ENCODE data around the gene DUSP9.
"Not testable (repeated sequence)": the region's sequence is repeated elsewhere in the genome, so short reads cannot be mapped to it uniquely, and the experiment has no call there.

DUSP9 gene, protein sequence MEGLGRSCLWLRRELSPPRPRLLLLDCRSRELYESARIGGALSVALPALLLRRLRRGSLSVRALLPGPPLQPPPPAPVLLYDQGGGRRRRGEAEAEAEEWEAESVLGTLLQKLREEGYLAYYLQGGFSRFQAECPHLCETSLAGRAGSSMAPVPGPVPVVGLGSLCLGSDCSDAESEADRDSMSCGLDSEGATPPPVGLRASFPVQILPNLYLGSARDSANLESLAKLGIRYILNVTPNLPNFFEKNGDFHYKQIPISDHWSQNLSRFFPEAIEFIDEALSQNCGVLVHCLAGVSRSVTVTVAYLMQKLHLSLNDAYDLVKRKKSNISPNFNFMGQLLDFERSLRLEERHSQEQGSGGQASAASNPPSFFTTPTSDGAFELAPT

DNA sequence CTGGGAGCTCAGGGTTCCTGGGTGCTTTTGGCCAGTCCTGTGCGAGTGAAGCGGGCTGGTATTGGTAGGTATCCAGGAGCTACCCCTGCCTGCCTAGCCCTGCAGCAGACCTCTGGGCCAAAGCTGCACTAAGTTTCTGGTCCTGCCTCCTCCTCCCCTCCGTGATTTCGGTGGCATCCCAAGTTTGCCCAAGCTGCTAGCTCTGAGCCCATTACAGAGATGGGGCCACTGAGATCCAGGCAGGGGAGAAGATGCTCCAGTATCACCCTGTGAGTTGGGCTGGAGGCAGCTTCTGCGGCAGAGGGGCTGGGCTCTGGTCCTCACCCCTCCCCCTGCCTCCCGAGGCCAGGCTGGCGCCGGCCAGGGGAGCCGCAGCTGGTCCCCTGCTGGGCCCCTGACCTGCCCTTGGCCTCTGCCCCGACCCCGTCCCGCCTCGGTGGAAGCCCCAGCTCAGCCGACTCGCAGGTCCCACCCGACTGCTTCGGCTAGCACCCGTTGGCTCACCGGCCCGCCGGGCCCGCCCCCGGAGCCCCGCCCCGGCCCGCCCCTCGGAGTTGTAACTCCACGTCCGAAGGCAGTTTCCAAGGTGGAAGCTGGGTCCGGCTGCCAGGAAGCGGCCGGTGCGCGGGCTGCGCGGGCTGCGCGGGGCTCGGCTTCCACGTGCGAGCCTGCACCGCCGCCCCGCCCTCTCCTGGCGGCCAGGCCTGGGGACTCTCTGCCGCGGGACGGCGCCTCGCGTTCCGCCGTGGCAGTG lies at the start of gene DUSP9:
TSS of gene DUSP9 (plus strand) at position 584 of the 754 bp plus-strand sequence. CDS start 751 bp downstream, outside the sequence.
- peak; percentile 47 for DNase-seq

DNA sequence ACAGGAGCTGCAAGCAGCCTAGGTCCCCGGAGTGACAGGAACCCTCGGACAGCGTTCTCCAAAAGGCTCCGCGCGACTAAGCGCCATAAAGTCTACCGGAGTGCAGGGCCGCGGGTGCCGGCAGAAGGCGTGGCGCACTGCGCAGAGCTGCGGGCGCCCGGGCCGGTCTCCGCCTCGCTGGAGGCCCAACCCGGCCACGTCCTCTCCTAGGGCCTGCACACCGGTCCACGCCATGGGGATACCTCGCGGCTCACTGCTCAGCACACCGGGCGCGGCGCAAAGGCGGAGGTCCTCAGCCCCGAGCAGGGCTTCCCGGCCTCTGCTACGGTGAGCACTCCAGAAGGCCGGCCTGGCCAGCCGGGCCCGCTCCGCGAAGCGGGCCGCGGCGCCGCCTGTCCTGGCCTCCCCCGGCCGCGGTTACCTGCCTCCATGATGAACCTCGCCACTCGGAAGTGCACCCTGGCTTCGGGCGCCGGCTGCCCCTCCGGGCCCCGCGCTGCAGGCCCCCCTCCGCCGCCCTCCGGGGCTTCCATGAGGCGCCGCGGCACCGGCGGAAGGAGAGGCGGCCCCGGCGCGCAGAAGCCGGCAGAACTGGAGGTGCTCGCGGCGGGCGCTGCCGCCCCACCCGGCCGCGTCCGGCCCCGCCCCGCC lies 48.3 kb upstream of the DUSP9 start, which contains the start of gene CCNQ:
TSS of gene CCNQ (minus strand) at position 599 of the 651 bp plus-strand sequence. CDS start at position 533, 66 bp downstream.
- peak; percentile 59 for DNase-seq

DNA sequence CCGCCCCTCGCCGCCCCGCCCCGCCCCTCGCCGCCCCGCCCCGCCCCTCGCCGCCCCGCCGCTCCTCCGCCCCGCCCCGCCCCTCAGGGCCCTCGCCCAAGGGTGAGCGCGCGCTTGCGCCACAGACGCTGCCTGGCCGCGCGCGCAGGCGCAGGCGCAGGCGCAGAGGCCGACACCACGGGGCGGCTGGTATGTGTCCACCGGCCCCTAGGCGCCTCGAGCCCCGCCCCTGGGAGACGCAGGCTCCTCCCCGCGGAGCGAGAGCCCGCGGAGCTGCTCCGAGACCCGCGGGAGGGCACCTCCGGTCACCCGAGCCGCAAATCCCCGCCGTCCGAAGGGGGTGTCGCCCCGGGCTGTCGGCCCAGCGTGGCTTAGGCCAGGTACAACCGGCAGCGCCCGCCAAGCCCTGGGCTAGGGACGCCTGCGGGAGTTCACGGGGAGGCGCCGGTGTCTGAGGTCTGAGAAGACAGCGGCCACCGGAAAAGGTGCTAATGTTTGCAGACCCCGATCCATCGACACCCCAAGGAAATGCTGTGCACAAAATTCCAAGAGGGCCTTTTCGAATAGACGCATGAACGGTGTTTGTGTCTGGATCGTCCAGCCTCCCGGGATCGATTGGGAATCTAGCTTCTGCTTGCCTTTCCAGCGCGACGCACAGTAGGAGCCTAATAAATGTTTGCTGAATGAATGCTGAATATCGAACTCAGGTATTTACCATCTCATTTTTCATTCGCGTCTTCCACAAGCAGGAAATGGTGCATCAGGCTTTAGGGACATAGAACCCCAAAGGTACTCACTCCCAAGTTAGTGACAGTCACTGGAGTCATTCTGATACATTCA lies 47.6 kb upstream of the DUSP9 start:
- DNase-seq = peak; percentile 90

DNA sequence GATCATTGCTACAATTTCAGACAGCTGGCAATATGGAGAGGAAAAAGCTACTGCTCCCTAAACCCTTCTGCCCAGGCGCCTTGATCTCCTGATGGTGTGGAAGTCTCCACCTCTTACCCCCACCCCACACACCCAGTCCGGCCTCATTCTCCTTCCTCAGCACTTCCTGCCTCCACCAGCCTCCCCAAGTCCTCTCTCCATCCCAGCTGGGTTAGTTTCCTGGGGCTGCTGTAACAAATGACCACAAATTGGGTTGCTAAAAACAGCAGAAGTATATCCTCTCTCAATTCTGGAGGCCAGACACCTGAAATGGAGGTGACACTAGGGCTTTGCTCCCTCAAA lies 47.0 kb upstream of the DUSP9 start:
- no peak for DNase-seq

DNA sequence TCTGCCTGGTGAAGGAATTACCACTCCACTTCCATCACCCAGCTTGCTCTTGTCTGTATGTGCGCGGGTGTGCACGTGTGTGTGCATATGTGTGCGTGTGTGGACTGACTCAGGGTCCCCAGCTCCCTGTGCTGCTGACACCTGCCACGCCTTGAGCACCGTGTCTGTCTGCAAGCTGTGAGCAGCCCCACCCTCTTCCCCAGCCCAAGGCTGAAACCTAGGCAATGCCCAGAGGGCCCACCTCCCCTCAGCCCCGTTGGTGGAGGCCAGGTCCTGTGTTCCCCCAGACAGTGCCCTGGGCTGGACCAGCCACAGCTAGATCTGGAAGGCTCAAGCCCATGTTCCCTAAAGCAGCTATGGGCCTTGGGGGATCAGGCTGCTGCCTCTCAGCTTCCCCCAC lies 46.1 kb upstream of the DUSP9 start:
- no peak for DNase-seq

DNA sequence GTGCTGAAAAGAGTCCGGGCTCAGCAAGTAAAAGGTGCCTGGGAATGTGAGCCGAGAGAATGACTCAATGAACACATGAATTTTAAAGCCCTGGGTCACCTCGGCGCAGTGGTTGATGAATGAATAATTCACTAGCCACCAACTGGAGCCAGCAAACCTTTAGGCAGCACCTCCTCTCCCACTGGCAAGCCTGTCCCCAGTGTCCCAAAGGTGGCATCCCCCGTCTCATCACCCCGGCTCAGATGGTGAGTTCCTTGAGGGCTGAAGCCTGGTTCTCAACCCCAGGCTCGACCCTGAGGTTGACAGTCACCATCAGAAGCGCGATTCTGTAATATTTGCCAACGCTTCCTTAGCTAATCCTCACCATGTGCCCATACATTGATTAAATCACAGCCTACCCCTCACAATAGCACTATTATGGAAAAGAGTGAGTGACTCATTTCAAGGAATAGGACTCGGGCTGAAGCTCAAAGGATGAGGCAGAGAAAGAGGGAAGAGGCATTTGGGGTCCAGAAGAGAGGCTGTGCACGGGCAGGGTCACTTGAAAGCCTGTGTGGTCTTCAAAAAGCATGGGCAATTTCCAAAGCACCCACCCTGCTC lies 45.4 kb upstream of the DUSP9 start:
- no peak for DNase-seq

DNA sequence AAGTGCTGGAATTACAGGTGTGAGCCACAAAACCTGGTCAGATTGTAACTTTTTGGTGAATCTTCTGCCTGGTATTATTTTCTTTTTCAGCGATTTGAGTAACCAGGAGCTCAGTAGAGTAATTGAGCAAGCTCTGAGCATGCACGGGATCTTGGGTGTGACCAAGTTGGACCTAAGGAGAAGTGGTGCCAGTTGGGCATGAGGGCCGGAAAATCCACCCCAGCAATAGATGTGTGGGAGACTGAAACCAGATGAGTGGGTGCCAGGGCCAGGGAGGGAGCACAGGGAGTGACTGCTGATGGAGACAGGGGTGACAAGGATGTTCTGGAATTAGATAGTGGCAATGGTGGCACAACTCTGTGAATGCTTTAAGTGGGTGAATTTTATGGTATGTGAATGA lies 44.4 kb upstream of the DUSP9 start:
- DNase-seq = no peak

DNA sequence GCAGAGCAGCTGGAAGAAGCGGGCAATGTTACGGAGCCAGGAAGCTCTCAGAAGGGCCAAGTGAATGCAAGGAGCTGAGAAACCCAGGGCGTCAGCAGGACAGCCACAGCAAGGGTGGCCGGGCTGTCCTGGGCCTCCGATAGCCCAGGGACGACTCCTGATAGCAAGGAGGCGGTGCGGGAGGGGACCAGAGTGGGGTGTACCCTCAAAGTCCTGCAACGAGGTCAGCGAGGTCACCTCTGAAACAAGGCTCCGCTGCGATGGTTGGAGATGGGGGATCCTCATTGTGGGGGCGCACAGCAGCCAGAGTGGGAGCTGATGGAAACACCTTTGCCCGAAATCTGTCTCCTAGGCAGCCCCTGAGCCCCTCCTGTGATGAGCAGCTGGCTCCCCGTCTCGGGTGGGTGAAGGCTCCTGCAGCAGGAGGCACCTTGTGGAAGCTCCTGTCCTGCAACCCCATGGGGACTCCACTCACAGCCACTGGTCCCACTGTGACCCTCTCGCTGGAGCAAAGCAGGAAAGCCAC lies 43.8 kb upstream of the DUSP9 start:
- no peak for DNase-seq

DNA sequence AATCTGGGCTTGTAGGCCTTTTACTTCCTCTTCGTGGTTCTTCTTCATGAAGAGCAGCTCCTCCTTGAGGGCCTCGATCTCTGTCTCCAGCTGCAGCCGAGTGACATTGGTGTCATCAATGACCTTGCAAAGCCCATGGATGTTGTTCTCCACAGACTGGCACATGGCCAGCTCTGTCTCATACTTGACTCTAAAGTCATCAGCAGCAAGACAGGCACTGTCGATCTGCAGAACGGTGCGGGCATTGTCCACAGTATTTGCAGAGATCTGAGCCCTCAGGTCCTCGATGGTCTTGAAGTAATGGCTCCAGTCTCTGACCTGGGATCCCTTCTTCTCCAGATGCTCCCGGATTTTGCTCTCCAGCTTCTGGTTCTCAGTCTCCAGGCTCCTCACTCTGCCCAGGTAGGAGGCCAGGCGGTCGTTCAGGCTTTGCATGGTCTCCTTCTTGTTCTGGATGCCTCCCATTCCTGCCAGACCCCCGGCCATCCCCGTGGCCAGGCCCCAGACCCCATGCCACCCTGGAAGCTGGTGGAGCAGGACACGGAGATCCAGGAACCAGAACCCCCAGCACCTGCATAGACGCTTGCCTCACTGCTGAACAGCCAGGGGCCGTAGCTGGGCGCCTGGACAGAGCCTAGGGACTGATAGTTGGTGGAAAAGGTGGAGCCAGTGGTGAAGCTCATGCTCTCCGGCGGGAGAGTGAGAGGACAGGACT lies 42.2 kb upstream of the DUSP9 start:
- DNase-seq = not testable (repeated sequence)

DNA sequence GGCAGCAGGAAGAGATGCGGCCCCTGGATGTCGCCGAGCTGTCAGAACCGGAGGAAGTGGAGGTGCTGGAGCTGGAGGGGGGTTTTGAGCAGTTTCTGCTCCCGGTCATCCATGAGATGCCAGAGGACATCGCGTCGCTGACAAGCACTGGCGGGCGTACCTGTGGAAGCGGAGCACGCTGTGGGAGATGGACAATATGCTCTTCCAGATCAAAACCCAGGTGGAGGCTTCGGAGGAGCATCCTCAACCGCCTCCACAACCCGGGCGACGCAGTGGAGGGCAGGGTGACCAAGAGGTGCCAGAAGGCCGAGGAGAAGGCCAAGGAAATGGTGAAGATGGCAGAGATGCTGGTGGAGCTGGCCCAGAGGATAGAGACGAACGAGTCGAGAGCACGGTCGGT lies 40.5 kb upstream of the DUSP9 start:
- DNase-seq = no peak

DNA sequence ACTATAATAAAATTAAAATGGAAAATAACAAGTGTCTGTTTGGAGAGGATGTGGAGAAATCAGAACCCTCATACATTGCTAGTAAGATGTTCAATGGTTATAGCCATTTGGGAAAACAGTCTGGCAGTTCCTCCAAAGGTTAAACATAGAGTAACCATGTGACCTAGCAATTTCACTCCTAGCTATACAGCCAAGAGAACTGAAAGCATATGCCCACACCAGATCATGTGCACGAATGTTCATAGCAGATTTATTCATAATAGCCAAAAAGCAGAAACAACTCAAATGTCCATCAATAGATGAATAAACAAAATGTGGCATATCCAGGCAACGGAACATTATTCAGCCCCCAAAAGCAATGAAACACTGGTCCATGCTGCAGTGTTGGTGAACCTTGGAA lies 38.6 kb upstream of the DUSP9 start:
- no peak for DNase-seq

DNA sequence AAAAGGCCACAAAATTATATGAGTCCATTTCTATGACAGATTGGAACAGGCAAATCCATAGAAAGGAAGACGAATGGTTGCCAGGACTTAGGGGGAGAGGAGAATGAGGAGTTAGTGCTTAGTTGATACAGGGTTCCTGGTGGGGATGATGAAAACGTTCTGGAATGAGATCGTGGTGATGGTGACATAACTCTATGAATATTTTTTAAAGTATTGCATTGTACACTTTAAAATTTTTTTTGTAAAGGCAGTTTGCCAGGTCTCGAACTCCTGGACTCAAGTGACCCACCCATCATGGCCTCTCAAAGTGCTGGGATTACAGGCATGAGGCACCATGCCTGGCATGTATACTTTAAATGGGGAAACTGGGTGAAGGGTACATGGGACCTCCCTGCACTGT lies 38.2 kb upstream of the DUSP9 start:
- DNase-seq = no peak

DNA sequence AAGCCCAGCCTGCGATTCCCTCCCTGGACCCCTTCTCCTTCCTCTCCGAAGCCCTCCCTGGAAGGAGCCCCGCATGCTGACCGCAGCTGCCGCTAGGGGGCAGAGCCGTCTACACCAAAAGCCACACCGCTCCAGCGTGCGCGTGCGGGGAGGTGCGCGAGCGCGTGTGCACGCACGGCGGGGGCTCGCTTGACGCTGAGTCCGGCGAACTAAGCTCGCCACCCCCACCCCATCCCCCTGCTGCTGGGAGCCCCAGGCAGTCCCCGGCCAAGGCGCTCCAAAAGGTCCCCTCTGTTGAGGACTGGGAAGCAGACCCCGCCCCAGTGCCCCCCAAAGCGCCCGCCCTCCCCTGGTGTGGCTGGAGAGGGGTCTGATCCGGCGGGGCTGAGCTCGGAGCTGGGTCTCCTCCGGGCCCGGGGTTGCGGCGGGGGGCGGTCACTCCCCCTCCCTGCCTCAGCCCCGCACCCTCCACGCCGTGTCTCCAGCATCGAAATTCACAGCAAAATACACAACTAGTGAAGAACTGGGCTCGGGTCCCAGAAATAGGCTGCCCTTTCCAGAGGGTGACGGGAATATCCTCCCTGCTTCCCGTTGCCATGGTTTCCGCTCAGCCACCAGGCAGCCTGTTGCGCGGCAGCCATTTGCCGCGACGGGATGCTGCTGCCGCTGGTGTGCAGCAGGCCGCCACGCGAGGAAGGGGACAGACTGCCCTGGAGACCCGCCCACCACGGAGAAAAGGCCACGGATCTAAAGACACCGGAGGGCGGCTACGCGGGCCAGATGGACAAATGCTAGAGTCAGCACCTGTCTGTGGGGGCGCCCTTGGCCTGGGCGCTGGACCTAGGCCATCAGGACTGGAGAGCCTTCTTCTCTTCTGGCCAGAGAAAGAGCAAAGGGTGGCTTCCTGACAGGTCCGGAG lies 36.8 kb upstream of the DUSP9 start:
- DNase-seq = peak; percentile 66

DNA sequence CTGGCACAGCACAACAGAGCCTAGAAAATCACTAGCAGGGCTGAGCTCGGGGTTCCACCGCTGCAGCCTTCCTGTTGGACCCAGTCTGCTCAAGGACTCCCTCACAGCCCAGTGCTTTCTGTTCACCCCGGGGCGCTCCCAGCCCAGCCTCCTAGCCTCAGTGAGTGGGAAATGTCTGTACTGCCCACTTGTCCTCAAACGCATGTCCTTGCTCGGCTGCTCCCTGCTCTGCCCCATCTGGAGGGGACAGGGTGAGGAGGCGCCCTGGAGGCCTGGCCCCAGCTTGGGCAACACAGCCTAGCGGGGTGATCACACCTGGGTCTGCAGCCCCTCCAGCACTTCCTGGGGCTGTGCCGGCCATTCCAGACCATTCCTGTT lies 36.2 kb upstream of the DUSP9 start:
- no peak for DNase-seq

DNA sequence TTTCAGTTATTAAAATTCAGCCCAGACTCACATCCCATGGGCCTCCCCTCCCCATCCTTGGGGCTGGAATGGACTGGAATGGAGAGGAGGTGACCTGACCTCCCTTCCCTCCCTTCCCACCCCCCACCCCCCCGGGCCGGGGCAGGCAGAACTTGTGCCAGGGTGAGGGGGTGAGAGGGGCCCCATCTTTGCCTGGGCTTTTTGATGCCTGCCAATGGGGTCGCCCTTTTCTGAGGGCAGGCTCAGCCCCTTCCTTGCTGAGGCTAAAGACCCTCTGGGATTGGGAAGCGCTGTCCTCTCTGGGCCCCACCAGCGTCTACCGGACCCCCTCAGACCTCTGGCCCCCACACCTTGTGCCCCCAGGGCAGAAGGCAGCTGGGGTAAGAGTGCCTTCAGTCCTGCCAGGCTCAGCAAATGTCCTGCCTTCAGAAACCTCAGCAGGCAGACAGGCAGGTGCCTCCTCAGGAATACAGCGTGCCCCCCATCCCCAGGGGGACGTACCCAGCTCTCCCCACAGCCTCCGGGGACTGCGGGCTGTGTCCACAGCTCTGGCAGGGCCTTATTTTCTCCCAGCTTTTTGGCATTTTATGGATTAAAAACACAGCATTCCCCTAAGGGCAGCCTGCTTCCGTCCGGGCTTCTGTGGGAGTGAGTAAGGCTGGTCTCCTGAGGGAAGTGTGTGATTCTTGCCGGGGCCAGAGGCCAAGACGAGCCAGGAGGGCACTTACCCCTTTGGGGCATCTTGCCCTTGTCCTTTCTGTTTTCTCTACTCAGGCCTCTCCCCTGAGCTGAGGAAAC lies 35.5 kb upstream of the DUSP9 start:
- no peak for DNase-seq

DNA sequence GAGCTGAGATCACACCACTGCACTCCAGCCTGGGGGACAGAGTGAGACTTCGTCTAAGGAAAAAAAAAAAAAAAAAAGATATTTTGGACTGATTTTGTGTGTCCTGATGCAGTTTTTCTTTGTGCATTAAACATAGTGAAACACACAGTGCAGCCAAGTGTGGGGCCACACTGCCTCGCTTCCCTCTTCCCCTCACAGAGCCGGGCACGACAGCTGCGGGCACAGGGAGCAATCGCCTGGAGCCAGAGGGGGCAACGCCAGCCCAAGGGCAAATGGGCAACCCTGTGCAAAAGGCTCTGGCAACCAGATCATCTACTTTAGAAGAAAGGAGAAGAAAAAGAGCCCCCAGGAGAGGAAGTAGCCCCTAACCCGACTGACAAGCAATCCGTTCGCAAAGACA lies 34.6 kb upstream of the DUSP9 start:
- no peak for DNase-seq

DNA sequence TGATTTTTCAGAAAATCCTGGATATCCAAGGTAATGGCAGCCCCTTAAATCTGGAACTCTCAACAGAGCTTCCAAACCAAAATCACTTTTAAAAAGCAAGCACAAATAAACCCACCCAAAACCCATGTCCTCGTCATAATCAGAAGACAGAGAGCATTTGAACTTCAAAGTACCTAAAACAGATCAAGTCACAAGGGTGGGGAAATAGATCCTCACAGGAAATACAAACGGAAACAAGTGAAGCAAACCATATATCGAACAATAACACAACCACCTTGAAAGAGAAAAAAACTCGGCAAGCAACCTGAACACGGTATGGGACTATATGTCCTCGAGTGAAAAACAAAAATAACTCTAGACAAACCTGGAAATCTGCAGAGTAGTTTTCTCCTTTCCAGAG lies 32.2 kb upstream of the DUSP9 start:
- DNase-seq = no peak

DNA sequence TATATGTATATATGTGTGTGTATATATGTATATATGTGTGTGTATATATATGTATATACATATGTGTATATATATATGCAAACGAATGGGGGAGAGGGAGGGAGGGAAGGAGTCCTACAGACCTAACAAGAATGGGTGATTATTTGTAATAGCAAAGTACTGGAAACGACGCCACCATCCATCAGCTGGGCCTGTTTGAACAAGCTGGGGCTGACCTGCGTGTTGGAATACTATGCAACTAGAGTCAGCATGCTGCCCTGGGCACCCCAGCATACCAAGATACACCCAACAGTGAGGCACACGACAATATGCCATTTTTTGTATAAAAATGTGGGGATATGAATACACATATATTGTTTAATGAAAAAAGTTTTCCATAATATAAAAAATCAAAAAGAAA lies 26.4 kb upstream of the DUSP9 start:
- no peak for DNase-seq

DNA sequence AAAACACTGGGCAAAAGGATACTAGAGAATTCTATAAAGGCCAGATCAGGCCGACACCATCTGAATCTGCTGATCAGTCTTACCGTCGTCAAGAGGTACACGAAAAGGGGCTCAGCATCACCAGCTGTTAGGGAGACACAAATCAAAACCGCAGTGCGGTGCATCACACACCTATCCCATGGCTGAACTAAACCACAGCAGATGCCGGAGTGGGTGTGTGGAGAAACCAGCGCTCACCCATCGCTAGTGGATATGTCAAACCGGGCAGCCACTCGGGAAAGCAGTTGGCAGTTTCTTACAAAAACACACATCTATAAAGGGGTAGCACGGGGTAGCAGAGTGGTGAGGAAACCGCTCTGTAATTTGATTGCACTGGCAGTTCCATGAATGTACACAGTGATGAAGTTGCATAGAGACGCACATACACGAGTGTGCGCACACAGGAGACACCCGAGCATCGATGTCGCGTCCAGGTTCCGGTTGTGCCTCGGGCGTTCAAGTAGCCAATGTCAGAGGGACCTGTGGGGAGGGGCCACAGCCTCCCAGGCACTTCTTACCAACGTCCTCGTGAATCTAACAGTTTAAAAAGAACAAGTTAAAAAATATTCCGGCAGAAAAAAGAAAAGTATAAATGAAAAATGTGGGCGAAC lies 24.9 kb upstream of the DUSP9 start:
- DNase-seq = no peak

All from NCI-H146 (cell line).